ENCODE data around the gene BAG5.
"Not testable (repeated sequence)": the region's sequence is repeated elsewhere in the genome, so short reads cannot be mapped to it uniquely, and the experiment has no call there.

Gene BAG5

DNA sequence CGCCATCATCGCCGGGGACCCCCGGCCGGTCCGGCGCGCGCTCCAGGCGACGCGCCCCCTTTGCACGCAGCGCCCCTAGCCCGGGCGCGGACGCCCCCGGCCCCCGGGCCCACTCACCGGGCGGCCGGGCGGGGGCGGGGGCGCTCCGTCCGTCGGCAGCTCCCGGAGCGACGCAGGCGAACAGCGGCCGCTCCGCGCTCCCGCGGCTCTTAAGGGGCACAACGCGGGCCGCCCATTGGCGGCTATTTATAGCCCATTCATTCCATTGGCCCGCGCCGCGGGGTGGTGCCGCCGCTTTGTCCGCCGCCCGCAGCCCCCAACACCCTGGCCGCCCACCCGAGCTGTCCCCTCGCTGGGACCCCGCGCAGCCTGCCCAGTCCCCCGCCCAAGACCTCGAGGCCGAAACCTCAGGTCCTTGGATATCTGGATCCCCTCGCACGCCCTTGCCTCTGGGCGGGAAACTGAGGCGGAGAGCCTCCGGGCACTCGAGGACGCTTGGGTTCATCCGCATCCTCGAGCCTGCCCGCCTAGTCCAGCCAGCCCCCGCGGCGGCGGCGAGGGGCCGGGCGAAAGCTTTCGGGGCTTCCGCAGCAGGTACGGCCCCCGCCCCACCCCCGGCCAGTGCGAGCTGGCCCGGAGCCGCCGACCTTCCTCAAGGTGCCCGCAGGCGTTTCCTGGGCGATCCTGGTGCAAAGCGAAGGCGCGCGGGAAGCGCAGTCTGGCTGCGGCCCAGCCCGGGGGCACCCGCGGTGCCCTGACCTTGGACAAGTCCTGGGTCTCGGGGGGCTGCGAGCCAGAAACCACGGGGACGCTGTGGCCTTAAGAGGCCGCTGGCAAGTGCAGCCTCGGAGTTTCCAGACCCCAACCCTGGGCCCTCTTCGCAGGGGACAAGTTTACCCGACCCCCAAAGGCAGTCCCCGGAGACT lies 39.5 kb downstream of the BAG5 start, which contains the start of gene CKB:
CKB (minus strand) TSS at position 182 of the 926 bp plus-strand sequence. CDS start 337 bp downstream, outside the sequence.
- peak; percentile 57 for DNase-seq (ENCODE audit: low spot score)

DNA sequence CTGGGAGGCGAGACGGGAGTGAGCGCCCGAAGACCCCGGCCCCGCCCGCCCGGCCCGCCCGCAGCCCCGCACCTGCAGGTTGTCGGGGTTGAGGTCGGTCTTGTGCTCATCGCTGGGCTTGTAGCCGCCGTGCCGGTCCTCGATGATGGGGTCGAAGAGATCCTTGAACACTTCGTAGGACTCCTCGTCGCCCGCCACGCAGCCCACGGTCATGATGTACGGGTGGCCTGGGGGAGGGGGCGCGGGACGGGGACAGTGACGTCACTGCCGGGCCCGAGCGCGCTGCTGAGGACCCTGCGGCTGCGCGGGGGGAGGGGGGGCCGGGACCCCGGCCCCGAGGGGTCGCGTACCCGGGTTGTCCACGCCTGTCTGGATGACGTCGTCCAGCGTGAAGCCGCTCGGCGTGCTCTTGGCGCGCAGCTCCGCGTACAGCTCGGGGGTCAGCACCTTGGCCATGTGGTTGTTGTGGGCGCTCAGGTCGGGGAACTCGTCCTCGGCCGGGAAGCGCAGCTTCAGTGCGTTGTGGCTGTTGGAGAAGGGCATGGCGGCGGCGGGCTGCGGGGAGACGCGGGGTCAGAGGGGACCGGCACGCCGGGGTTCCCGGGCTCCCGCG lies 40.4 kb downstream of the BAG5 start:
- DNase-seq (ENCODE audit: low spot score) = no peak

DNA sequence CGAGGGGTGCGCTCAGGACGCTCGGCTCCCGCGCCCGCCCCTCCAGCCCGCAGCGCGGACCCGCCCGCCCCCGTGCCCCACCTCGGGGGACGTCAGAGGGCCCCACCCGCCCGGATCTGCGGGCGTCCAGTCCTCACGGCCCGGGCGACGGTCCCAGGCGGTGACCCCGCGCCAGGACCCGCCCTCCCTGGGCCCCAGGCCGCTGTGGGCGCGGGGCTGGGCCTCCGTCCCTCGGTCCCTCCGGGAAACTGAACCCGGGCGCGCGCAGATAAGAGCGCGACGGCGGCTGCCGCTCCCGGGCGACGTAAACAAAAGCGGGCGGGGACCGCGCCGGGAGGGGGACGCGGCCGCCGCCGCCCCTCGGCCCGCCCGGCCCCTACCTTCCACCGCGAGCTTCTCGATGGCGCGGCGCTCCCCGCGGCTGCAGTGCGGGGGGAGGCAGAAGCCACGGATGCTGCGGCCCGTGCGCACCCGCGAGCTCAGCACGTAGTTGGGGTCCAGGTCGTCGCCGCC lies 41.0 kb downstream of the BAG5 start:
- no peak for DNase-seq (ENCODE audit: low spot score)

DNA sequence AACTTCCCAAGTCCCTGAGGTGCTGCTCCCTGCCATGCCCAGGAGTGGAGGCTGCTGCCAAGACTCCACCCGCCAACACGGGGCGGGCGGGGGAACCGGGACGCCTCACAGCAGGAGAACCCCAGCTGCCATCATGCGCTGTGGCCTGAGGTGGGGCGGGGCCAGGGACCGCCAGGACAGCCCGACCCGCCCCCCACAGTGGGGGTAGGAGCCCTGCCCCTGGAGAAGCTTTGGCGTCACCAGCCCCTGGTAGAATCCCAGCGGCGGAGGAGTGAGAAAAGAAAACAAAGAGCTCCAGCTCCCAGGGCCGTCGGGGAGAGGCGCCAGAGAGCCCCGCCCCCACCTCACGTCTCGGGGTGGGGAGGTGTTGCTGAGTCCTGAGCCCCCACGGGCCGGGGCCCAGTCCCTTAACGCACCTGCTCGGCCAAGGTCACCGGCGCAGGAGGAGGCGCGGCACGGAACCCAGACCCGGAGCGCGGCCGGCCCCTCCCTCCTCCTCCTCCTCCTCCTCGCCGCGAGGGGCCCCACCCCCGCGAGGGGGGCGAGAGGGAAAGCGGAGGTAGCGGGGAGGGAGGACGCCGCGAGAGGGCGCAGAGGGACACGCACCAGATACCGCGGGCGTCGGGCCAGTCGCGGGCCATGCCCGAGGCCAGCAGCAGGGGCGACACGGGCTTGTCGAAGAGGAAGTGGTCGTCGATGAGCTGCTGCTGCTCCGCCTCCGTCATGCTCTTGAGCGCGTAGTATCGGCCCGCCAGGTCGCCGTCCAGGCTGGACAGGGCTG lies 41.6 kb downstream of the BAG5 start:
- peak; percentile 73 for DNase-seq (ENCODE audit: low spot score)

DNA sequence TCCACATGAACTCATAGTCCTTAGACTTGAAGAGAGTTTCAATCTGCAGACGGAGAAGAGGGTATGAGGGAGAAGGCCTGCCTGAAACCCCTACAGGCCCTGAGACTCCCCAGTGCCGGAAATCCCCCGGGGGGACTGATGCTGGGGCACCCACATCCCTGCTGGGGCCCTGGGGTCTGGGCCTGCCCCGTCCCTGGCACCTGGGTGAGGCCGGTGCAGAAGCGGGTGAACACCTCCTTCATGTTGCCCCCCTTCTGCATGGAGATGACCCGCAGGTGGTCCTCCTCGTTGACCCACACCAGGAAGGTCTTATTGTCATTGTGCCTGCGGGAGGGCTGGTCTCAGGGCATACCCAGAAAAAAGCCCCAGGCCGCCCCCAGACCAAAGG lies 42.2 kb downstream of the BAG5 start:
- no peak for DNase-seq (ENCODE audit: low spot score)

DNA sequence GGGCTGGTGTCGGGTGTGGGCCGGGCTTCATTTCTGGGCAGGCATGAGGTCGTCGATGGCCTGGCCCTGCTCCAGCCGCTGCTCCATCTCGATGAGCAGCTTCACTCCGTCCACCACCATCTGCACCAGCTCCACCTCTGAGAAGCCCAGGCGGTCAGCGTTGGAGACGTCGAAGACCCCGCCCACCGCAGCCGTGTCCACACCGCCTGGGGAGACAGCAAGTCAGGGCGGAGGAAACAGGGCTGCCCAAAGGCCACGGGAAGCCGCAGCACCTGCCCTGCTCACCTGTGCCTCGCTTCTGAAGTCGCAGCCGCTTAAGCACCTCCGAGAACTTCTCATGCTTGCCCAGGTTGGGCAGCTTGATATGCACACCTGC lies 42.6 kb downstream of the BAG5 start:
- DNase-seq (ENCODE audit: low spot score) = peak; percentile 71

DNA sequence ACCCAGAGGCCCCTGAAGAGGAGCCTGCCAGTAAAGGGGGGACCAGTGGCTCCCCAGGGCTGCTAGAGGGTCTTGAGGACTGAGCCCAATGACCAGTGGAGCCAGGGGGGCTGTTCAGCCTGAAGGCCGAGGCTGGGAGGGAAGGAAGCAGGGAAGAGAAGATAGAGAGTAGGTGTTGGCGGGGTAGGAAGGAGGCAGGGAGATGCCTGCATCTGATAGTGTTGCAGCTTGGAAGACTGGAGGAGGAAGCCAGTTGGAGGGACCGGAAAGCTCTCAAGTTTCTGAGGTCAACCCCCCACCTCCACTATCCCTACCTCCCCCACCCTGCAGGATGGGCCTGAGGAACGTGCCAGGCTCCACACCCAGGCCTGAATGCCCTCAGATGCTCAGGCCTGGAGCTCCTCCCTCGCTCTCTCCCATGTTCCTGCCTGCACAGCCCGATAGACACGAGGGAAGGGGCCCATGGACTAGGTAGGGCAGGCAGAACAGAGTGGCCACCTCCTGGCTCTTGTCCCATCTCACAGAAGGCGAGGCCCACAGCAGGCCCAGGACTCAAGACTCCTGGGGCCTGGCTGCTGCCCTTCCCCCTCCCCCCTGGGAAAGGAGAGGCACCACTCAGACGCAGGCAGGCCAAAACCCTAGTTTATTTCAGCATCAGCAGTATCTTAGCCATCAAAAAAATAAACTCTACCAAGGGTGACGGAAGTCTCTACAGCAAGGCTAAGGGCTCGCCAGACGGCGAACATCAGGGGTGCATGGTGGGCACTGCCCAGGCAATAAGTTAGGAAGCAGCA lies 43.2 kb downstream of the BAG5 start:
- no peak for DNase-seq (ENCODE audit: low spot score)

DNA sequence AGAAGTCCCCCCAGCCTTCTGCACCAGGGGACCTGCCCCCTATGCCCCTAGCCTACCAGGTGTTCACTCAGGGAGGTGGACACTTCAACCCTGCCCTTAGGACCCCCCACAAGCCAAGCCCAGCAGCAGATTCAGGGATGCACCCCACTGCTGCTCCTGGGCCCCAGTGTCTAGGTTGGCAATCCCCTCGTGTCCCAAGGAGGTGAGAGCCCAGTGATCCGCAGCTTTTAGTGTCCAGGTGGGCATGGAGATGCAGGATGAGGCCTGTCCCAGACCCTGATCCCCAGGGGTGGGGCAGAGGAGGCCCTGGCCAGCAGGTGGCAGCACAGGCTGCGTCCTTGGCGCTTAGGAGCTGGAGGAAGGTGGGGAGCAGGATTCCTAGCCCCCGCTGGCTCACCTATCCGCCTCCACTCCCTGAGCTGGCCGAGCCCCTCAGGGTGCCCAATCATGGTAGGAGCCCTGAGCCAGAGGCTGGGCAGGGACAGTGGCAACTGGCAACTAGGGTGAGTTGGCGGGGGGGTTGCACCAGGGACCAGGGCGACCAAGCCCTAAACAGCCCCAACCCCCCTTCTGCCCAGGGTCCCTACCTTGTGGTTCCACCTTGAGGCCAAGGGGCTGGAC lies 43.9 kb downstream of the BAG5 start:
- DNase-seq (ENCODE audit: low spot score) = peak; percentile 60

DNA sequence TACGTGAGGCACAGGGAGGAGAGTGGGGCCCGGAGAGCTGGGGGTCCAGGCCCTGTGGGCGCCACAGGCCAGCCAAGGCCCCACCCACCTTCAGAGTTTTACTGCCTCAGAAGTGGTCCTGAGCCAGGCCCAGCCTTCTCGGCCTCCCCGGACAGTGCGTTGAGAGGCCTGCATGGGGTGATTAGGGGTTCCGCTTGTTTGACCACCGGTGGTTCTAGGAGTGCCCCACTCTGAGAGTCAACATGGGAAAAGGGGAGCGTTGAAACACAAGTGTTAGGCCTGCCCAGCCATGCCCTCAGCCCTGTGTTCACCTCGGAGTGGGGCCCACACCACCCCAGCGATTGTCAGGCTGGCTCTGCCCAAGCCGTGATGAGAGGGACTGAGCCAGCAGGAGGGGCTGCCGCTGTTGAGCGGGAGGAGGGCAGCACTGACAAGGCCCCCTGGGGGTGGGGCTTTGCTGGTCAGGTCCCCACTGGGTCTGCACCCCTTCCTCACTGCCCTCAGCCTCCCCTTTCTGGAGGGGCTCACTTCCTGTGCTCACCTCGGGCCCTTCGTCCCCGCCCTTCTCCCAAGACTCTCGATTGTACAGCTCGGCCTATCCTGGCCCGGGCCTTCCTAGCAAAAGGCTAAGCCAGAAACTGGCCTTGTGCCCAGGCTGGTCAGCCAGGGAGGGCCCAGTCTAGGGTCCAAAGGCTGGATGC lies 44.6 kb downstream of the BAG5 start:
- no peak for DNase-seq (ENCODE audit: low spot score)

DNA sequence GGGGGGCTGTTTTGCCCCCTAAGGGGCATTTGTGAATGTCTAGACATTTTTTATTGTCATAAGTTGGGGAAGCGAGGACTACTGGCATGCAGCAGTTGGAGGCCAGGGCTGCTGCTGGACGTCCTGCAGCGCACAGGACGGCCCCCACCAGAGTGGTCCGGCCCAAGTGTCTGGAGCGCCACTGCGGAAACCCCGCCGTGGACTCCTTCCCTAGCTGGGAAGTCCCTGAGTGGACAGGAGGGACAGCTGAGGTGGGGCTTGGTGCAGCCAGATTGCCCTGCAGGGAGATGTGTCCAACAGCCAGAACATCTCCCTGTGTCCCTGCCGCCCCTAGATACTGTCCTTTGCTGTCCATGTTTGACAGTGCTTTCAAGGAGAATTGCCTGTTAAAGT lies 45.3 kb downstream of the BAG5 start:
- no peak for DNase-seq (ENCODE audit: low spot score)

DNA sequence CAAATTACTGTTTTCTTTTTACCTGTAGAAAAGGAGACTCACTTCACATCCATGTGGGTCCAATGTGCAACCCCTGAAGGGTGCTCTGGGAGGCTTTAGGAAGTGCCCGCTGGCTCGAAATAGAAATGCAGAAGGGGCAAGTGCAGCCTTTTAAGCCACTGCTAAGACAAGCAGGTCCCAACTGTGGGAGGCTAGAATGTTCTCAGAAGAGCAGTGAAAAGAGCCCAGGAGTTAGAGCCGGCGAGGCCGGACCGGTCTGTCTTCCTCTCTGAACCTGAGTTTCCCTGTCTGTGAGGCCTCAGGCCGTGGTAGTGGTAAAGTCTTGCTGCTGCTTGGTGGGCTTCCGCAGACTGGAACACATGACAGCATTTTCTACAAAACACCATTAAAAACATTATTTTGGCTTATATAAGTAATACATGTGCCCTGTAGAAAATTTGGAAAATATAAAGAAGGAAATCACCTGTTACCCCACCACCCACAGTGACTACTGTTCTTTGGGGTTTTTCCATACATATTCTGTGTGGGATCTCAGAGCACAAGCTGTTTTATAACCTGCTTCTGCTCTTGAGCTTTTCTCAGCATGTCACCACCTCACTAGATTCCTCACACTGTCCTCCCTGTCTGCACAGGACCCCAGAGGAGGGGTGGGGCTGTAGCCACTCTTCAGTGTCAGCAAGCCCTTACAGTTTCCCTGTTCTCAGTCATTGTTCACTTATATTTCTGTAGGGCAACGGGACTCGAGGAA lies 45.9 kb downstream of the BAG5 start:
- no peak for DNase-seq (ENCODE audit: low spot score)

DNA sequence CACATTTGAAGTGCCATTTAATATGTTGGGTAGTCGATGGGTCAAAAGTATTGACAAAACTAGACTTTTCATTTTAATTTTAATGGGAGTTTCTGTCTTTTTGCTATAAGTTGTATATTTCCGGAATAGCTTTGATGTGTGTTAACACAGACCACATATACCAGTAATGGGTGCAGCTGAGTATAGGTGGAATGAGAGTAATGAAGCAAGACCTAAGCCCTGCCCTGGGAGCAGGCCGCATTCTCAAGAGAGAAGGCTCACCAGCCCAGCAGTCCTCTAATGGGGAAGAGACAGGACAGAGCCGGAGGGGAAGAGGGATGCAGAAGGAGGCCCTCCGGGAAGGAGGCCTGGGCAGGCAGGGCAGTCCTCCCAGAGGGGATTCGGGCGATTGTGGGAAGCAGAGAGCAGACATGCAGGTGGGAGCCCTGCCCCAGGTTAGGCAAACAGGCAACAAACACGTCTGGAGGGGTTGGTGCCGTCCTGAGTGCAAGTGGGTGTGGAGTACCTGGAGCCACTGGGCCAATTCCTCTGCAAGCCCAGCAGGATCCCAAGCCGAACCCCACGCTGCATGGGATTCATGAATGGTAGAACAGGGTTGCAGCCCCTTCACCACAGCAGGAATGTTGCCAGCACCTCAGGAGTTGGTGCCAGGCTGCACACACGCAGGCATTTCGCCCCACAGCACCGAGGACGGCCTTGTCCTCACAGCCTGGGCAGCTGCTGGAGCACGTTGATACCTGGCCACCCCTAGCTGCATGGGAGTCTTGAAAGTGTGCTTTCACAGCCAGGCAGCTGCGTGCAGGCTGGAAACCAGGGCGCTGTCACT lies 47.6 kb downstream of the BAG5 start:
- no peak for DNase-seq (ENCODE audit: low spot score)

DNA sequence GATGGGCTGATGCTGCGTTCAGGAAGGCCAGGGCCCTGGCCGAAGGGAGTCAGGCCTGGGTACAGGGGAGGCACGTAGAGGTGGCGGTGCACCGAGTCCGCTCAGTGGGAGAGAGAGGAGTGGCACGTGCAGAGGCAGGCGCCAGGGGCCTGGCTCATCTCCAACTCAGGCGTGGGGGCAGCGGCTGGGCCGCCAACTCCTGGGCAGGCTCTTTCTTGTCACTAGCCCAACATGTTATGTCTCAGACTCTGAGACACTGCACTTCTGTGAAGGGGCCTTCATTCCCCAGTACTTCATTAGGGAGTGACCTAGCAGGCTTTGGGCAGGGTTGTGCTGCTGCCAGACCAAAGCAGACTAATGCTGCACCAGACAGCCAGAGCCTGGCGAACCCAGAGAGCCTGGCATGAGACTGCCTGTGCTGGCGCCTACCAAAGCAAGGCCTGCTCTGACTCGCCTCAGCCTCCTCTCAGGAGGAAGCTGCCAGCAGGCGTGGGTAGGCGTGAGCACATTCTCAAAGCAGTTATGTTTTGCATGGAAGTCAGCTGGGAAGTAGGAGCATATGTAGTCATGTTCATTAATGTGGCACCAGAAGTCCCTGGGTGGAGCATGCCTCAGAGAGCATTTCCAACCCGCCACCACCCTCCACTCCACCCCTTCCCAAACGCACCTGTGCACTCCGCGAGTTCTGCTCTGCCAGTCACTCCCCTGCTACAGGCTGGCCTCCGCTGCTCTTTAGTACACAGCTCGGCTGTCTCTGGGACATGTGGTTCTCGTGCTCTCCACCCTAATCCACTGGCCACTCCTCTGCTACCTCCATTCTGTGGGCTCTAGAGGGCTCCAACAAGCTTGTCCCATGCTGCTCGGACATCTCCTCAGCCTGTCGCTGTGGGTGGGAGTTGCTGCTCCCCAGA lies 49.5 kb downstream of the BAG5 start:
- DNase-seq (ENCODE audit: low spot score) = peak; percentile 88

DNA sequence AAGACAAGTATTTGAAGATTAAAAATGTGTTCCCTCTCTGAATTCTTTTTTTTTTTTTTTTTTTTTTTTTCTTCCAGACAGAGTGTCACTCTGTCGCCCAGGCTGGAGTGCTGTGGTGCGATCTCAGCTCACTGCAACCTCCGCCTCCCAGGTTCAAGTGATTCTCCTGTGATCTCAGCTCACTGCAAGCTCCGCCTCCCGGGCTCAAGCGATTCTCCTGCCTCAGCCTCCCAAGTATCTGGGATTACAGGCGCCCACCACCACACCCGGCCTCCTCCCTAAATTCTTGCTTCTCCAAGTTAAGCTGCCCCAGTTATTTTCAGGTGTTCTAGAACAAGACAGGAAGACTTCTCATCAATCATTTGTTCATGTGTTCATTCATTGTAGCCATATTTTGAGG lies 50.3 kb downstream of the BAG5 start:
- not testable (repeated sequence) for DNase-seq (ENCODE audit: low spot score)

DNA sequence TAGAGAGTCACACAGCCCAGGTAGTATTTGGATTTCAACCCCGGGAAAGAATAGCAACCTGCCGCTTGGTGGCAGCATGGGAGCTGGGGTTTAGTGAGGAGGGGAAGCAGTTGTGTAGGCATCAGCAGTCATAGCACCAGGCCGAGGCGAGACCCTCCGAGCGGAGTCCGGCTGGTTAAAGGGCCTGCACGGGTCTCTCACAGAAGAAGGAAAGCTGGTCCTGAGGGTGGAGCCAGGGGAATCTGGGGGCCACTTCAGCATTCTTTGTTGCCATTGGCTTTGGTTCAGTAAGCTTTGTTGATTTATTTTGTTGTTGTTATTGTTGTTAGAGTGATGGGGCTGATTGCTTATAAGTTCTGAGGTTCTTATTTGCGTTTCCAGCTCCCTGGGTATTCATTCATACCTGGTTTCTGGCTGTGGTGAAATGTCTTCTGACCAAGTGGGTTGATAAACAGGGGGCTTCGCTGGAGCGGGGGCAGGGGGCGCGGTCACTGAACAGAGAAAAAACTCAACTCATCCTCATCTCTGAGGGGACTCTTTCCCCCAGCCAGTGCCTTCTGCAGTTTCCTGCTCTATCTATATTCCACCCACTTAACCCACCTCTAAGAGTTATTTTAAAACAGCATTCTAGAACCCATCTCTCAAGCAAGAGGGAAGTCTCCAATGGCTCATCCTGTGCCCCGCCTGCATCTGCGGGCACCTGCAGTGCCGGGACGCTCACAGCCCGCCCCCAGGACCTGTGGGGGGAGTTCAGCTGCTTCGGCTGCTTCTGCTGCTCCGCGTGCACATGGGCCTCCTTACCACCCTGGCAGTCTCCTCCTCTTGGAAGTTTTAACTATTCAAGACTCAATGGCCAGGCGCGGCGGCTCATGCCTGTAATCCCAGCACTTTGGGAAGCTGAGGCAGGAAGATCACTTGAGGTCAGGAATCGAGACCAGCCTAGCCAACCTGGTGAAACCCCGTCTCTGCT lies 51.4 kb downstream of the BAG5 start:
- no peak for DNase-seq (ENCODE audit: low spot score)

DNA sequence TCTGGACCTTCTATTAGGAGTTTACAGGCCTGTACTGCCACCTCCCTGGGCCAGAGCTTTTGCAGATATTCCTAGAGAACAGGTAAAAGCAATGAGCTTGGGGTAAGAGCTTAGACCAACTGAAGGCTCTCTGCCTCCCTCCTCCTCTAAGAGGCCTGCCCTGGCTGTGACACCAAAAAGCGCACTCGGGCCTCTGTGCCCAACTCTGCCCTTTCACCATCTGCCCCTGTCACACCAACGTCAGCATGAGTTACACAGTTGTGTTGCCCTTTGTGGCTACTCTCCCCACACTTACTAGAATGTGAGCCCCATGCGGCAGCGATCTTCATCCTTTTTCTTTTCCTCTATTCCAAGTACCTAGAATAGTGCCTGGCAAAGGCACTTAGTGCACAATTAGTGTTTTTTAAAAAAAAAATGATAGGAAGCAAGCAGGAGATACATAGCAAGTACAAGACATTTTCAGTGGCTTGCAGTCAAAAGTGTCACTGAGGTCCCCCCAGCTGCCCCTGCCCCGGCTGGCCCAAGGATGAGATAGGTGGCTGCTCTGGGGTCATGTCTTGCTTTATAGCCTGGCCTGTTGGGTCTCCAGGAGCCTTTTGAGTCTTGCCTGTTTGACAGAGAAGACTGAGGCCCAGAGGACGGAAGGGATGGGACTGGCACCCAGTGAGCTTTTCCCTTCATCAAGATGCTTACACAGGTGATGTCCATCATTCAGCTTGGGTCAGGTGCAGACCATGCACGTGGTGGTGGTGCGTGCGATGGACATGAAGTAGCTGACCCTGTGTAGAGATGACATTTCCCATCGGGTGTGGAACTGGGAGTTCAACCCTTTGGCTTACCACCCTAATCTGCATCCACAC lies 52.4 kb downstream of the BAG5 start:
- no peak for DNase-seq (ENCODE audit: low spot score)

Data from kidney tubule cell (primary cell).